ENCODE data around the gene KDM8.
"Not testable (repeated sequence)": the region's sequence is repeated elsewhere in the genome, so short reads cannot be mapped to it uniquely, and the experiment has no call there.

- TF ChIP-seq, protein P1, sequence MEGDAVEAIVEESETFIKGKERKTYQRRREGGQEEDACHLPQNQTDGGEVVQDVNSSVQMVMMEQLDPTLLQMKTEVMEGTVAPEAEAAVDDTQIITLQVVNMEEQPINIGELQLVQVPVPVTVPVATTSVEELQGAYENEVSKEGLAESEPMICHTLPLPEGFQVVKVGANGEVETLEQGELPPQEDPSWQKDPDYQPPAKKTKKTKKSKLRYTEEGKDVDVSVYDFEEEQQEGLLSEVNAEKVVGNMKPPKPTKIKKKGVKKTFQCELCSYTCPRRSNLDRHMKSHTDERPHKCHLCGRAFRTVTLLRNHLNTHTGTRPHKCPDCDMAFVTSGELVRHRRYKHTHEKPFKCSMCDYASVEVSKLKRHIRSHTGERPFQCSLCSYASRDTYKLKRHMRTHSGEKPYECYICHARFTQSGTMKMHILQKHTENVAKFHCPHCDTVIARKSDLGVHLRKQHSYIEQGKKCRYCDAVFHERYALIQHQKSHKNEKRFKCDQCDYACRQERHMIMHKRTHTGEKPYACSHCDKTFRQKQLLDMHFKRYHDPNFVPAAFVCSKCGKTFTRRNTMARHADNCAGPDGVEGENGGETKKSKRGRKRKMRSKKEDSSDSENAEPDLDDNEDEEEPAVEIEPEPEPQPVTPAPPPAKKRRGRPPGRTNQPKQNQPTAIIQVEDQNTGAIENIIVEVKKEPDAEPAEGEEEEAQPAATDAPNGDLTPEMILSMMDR (IDR thresholded peaks at IDR 0.05) = not testable (repeated sequence)
- TF ChIP-seq GABPA (IDR thresholded peaks at IDR 0.05; ENCODE audit: low read depth); MXI1 (IDR thresholded peaks at IDR 0.05; ENCODE audit: low read depth, low read length); USF1 (IDR thresholded peaks at IDR 0.05; ENCODE audit: borderline replicate concordance, low read depth); REST (IDR thresholded peaks at IDR 0.05; ENCODE audit: low read depth, low read length); MAX (IDR thresholded peaks at IDR 0.05; ENCODE audit: low read depth); RAD21 (IDR thresholded peaks at IDR 0.05; ENCODE audit: low read length); NFIC (IDR thresholded peaks at IDR 0.05; ENCODE audit: borderline replicate concordance); CHD2 (IDR thresholded peaks at IDR 0.05; ENCODE audit: low read length, partially characterized antibody); SIN3A (IDR thresholded peaks at IDR 0.05; ENCODE audit: borderline replicate concordance, low read depth, low read length); JUND (IDR thresholded peaks at IDR 0.05); EP300 (IDR thresholded peaks at IDR 0.05; ENCODE audit: borderline replicate concordance in 1 of 2, low read depth in 1 of 2, low read length in 1 of 2): not testable (repeated sequence)
- TF ChIP-seq, protein P2, sequence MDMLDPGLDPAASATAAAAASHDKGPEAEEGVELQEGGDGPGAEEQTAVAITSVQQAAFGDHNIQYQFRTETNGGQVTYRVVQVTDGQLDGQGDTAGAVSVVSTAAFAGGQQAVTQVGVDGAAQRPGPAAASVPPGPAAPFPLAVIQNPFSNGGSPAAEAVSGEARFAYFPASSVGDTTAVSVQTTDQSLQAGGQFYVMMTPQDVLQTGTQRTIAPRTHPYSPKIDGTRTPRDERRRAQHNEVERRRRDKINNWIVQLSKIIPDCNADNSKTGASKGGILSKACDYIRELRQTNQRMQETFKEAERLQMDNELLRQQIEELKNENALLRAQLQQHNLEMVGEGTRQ (IDR thresholded peaks at IDR 0.05; ENCODE audit: borderline replicate concordance, low read depth, low read length) = not testable (repeated sequence)
- TF ChIP-seq, protein P3, sequence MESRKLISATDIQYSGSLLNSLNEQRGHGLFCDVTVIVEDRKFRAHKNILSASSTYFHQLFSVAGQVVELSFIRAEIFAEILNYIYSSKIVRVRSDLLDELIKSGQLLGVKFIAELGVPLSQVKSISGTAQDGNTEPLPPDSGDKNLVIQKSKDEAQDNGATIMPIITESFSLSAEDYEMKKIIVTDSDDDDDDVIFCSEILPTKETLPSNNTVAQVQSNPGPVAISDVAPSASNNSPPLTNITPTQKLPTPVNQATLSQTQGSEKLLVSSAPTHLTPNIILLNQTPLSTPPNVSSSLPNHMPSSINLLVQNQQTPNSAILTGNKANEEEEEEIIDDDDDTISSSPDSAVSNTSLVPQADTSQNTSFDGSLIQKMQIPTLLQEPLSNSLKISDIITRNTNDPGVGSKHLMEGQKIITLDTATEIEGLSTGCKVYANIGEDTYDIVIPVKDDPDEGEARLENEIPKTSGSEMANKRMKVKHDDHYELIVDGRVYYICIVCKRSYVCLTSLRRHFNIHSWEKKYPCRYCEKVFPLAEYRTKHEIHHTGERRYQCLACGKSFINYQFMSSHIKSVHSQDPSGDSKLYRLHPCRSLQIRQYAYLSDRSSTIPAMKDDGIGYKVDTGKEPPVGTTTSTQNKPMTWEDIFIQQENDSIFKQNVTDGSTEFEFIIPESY (IDR thresholded peaks at IDR 0.05; ENCODE audit: borderline replicate concordance, low read depth) = not testable (repeated sequence)
Observed at GRCh38 chr16:27248886-27249285, 45.6 kb downstream of the KDM8 start.
